ENCODE results near the gene CFAP61.

CFAP61 gene

GRCh38 chr20:20139403-20139802 is 87.1 kb downstream of the CFAP61 start:
- H3K27me3 ChIP-seq (ENCODE audit: insufficient read depth, low read depth) = no peaks in the 10 kb centered on the region
- no peaks in the 10 kb centered on the region for H4K20me1 ChIP-seq (ENCODE audit: insufficient read depth)
- no peak overlapping the region for H3K4me3 ChIP-seq (IDR thresholded peaks at IDR 0.05; ENCODE audit: insufficient read depth, low read depth, low read length)
- no peak overlapping the region for H3K4me2 ChIP-seq
- no peaks in the 10 kb centered on the region for H3K4me1 ChIP-seq (ENCODE audit: low read depth, poor library complexity, severe bottlenecking)
- H3K9ac ChIP-seq = no peak overlapping the region
- TF ChIP-seq CTCF (conservative IDR thresholded peaks at IDR 0.05; ENCODE audit: low read depth, low read length) = no peak
- H3K79me2 ChIP-seq (ENCODE audit: insufficient read depth, low read depth) = no peaks in the 10 kb centered on the region
- no peak overlapping the region for H2AFZ ChIP-seq (ENCODE audit: low read depth)
- no peaks in the 10 kb centered on the region for H3K36me3 ChIP-seq (ENCODE audit: insufficient read depth)
- no peak overlapping the region for H3K27ac ChIP-seq

DNA sequence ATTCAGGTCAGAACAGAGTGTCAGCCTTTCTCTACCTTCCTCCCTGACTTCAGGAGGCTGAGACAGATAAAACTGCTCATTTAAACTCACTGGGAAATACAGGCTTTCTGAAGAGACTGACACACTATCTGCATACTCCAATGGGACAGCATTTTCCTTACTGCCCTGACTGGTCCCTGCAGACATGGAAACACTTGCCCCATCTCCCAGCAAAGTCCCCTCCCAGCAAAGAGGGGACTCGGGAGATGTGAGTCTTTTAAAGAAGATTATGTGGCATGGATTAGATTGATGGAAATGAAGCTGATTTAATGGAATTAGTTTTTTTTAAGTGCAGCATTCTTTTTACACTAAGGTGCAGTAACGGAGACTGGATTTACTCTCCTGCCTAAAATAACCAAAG is 90.8 kb downstream of the CFAP61 start:
- H3K4me2 ChIP-seq = no peak overlapping the region
- H4K20me1 ChIP-seq (ENCODE audit: insufficient read depth) = no peaks in the 10 kb centered on the region
- H3K9ac ChIP-seq = no peak overlapping the region
- no peak overlapping the region for H2AFZ ChIP-seq (ENCODE audit: low read depth)
- H3K27ac ChIP-seq = no peak overlapping the region
- no peaks in the 10 kb centered on the region for H3K36me3 ChIP-seq (ENCODE audit: insufficient read depth)
- no peaks in the 10 kb centered on the region for H3K27me3 ChIP-seq (ENCODE audit: insufficient read depth, low read depth)
- no peak for TF ChIP-seq CTCF (conservative IDR thresholded peaks at IDR 0.05; ENCODE audit: low read depth, low read length)
- H3K4me1 ChIP-seq (ENCODE audit: low read depth, poor library complexity, severe bottlenecking) = no peaks in the 10 kb centered on the region
- H3K4me3 ChIP-seq (IDR thresholded peaks at IDR 0.05; ENCODE audit: insufficient read depth, low read depth, low read length) = no peak overlapping the region
- no peaks in the 10 kb centered on the region for H3K79me2 ChIP-seq (ENCODE audit: insufficient read depth, low read depth)

DNA sequence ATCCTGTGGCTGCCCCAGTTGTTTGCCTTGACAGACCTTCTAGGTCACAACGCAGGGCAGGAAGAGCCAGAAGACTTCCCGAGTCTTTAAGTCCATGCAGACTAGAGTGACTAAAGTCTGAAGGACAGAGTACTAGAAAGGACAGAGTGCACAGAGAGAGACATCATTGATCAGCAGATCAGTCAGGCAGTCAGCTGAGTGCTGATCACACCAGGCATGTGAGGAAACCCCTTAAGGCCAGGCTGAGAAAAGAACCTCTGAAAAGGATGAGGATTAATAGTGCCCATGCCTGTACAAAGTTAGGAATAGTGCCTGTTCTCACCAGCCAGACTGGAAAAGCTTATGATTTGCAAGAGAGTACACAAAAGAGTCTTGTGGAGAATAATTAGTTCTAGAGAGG is 91.3 kb downstream of the CFAP61 start:
- no peaks in the 10 kb centered on the region for H3K79me2 ChIP-seq (ENCODE audit: insufficient read depth, low read depth)
- H3K36me3 ChIP-seq (ENCODE audit: insufficient read depth) = no peaks in the 10 kb centered on the region
- H3K4me2 ChIP-seq = no peak overlapping the region
- no peak for TF ChIP-seq CTCF (conservative IDR thresholded peaks at IDR 0.05; ENCODE audit: low read depth, low read length)
- no peaks in the 10 kb centered on the region for H4K20me1 ChIP-seq (ENCODE audit: insufficient read depth)
- no peak overlapping the region for H3K9ac ChIP-seq
- no peak overlapping the region for H3K4me3 ChIP-seq (IDR thresholded peaks at IDR 0.05; ENCODE audit: insufficient read depth, low read depth, low read length)
- H3K27ac ChIP-seq = no peak overlapping the region
- no peak overlapping the region for H2AFZ ChIP-seq (ENCODE audit: low read depth)
- no peaks in the 10 kb centered on the region for H3K4me1 ChIP-seq (ENCODE audit: low read depth, poor library complexity, severe bottlenecking)
- no peaks in the 10 kb centered on the region for H3K27me3 ChIP-seq (ENCODE audit: insufficient read depth, low read depth)

GRCh38 chr20:20148779-20149178 is 96.4 kb downstream of the CFAP61 start:
- Histone ChIP-seq H2AFZ (ENCODE audit: low read depth) (no peak overlapping the region), H3K4me2 (no peak overlapping the region), H3K27me3 (ENCODE audit: insufficient read depth, low read depth) (no peaks in the 10 kb centered on the region), H3K4me3 (IDR thresholded peaks at IDR 0.05; ENCODE audit: insufficient read depth, low read depth, low read length) (no peak overlapping the region), H3K36me3 (ENCODE audit: insufficient read depth) (no peaks in the 10 kb centered on the region), H3K9ac (no peak overlapping the region), H3K27ac (no peak overlapping the region), H3K4me1 (ENCODE audit: low read depth, poor library complexity, severe bottlenecking) (no peaks in the 10 kb centered on the region), H3K79me2 (ENCODE audit: insufficient read depth, low read depth) (no peaks in the 10 kb centered on the region), H4K20me1 (ENCODE audit: insufficient read depth) (no peaks in the 10 kb centered on the region)
- TF ChIP-seq CTCF (conservative IDR thresholded peaks at IDR 0.05; ENCODE audit: low read depth, low read length) = no peak

DNA sequence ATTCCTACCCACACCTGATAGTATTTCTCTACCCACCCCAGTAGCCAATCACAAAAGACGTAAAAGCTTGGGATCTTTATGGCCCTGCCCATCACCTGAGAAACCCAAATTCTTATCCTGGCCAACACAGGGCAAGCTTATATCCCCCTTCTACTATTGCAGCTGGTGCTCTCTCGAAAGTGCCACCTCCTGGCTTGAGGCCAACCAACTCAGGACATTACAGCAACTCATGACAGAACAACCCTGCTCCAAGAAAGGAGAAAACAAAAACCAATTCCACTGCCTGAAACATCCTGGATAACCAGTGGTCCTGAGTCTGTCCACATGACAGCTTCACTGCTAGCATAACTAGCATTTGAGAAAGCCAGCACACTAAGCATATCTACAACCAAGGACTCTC is 97.9 kb downstream of the CFAP61 start:
- Histone ChIP-seq H3K4me2 (no peak overlapping the region), H3K4me3 (IDR thresholded peaks at IDR 0.05; ENCODE audit: insufficient read depth, low read depth, low read length) (no peak overlapping the region), H3K79me2 (ENCODE audit: insufficient read depth, low read depth) (no peaks in the 10 kb centered on the region), H3K27me3 (ENCODE audit: insufficient read depth, low read depth) (no peaks in the 10 kb centered on the region), H2AFZ (ENCODE audit: low read depth) (no peak overlapping the region), H3K36me3 (ENCODE audit: insufficient read depth) (no peaks in the 10 kb centered on the region), H3K9ac (no peak overlapping the region), H4K20me1 (ENCODE audit: insufficient read depth) (no peaks in the 10 kb centered on the region), H3K27ac (no peak overlapping the region), H3K4me1 (ENCODE audit: low read depth, poor library complexity, severe bottlenecking) (no peaks in the 10 kb centered on the region)
- no peak for TF ChIP-seq CTCF (conservative IDR thresholded peaks at IDR 0.05; ENCODE audit: low read depth, low read length)

Data from KMS-11 (cell line).